Activated CD4-positive, CD25-positive, alpha-beta regulatory T cell treated with anti-CD3 and anti-CD28 coated beads, Interleukin-2, amount 50 U/mL, for 16 hours (primary cell): Measurements from ENCODE around the gene MEDAG.

Source experiments
- DNase-seq: peaks from one replicate; pipeline ENCODE4 v3.0.0-alpha.2; 2020; ENCODE audit warnings: low read depth, low spot score

Gene MEDAG

GRCh38 chr13:30872685-30873461 is 33.2 kb upstream of the MEDAG start:
- no peak for DNase-seq

- no peak for DNase-seq
Measured at GRCh38 chr13:30873499-30873898, 32.6 kb upstream of the MEDAG start.

- DNase-seq = no peak
Measured at GRCh38 chr13:30874111-30874510, 32.0 kb upstream of the MEDAG start.

GRCh38 chr13:30874561-30874960 is 31.5 kb upstream of the MEDAG start:
- no peak for DNase-seq

GRCh38 chr13:30877335-30877734 is 28.7 kb upstream of the MEDAG start:
- no peak for DNase-seq

- DNase-seq = no peak
Measured at GRCh38 chr13:30880151-30880855, 25.8 kb upstream of the MEDAG start.

- DNase-seq = no peak
Measured at GRCh38 chr13:30880856-30881155, 25.3 kb upstream of the MEDAG start.

GRCh38 chr13:30881191-30881651 is 24.9 kb upstream of the MEDAG start:
- no peak for DNase-seq

- DNase-seq = no peak
Measured at GRCh38 chr13:30882026-30882850, 23.8 kb upstream of the MEDAG start.

- no peak for DNase-seq
Measured at GRCh38 chr13:30882996-30883766, 22.9 kb upstream of the MEDAG start.

GRCh38 chr13:30884543-30884942 is 21.5 kb upstream of the MEDAG start:
- DNase-seq = no peak

- DNase-seq = no peak
Measured at GRCh38 chr13:30889196-30889690, 16.8 kb upstream of the MEDAG start.

- DNase-seq = no peak
Measured at GRCh38 chr13:30892966-30893365, 13.1 kb upstream of the MEDAG start.

- DNase-seq = no peak
Measured at GRCh38 chr13:30895773-30896172, 10.3 kb upstream of the MEDAG start.

GRCh38 chr13:30898070-30898469 is 8.0 kb upstream of the MEDAG start:
- no peak for DNase-seq

- DNase-seq = no peak
Measured at GRCh38 chr13:30898678-30899241, 7.3 kb upstream of the MEDAG start.

GRCh38 chr13:30900436-30900835 is 5.6 kb upstream of the MEDAG start:
- DNase-seq = no peak

- no peak for DNase-seq
Measured at GRCh38 chr13:30900952-30901749, 4.9 kb upstream of the MEDAG start.

GRCh38 chr13:30904043-30904442 is 2.0 kb upstream of the MEDAG start:
- no peak for DNase-seq

GRCh38 chr13:30906411-30907051 is 460 bp downstream of the MEDAG start:
- DNase-seq = no peak
